GM12878 (cell line): ENCODE results near the gene CNKSR1. TPM values are rescaled to one million over a fixed set of nuclear protein-coding genes. Genes with fewer than 3 reads are reported as not detected.

Source experiments
- ATAC-seq: fragments of 200-7000 bp; cut with Tn5 transposase; 3 replicates; pipeline ENCODE4 v1.9.1; 2020; ENCODE audit warnings: mild to moderate bottlenecking, moderate library complexity
- BruUV-seq: library from RNA; stranded (reverse); fragments of 400-500 nt; replicated peaks from 2 replicates; lab custom pipeline; 2021; lab: Mats Ljungman, UMichigan
- CTCF ChIA-PET: fragments of 300-600 bp; sonication (Branson Sonifier 250); formaldehyde crosslinking; extraction: SDS; loops from one replicate; lab custom pipeline; 2021; ENCODE audit warnings: inconsistent platforms; lab: Yijun Ruan, JAX
- POLR2A ChIA-PET: fragments of 350-600 bp; formaldehyde crosslinking; extraction: SDS; loops from one replicate; lab custom pipeline; 2021; ENCODE audit warnings: inconsistent platforms; lab: Charles Lee
- RAD21 ChIA-PET: fragments of 300-600 bp; sonication (Branson Sonifier 250); formaldehyde crosslinking; loops from one replicate; lab custom pipeline; 2023; ENCODE audit warnings: antibody characterized with exemption; ENCODE audit not compliant: unreplicated experiment; lab: Charles Lee
- SMC1A ChIA-PET: fragments of 300-600 bp; sonication (Branson Sonifier 250); formaldehyde crosslinking; loops from one replicate; lab custom pipeline; 2023; ENCODE audit not compliant: unreplicated experiment, uncharacterized antibody; lab: Charles Lee
- DNase-seq: peaks from one replicate; pipeline ENCODE4 v3.0.0-alpha.2; 2011; ENCODE audit warnings: low read depth, low spot score
- FAIRE-seq: peaks from 3 replicates; lab custom pipeline; 2011; peaks lifted over from hg19 to GRCh38; lab: Jason Lieb, UNC
- H2AFZ ChIP-seq: 2 replicates; pipeline ENCODE4 v1.6.0; 2011; ENCODE audit warnings: low read depth, low read length, control low read depth; ENCODE audit not compliant: control insufficient read depth
- H3K27ac ChIP-seq: 2 replicates; pipeline ENCODE4 v1.5.1; 2011; ENCODE audit warnings: control low read depth; ENCODE audit not compliant: control insufficient read depth, insufficient read depth
- H3K27me3 ChIP-seq, 2 experiments: replicated peaks in 1 of 2; 2 replicates each; pipeline versions ENCODE4 v1.6.0 to v1.6.1; 2011; ENCODE audit warnings: low read length in 1 of 2; ENCODE audit not compliant: control insufficient read depth in 2 of 2, insufficient read depth in 2 of 2
- H3K36me3 ChIP-seq, 2 experiments: 2 replicates each; pipeline ENCODE4 v1.5.1; 2011; ENCODE audit warnings: low read length in 1 of 2; ENCODE audit not compliant: control insufficient read depth in 2 of 2, insufficient read depth in 2 of 2
- H3K4me1 ChIP-seq: 2 replicates; pipeline ENCODE4 v1.6.1; 2011; ENCODE audit warnings: mild to moderate bottlenecking, low read length, moderate library complexity, mixed read lengths; ENCODE audit not compliant: control insufficient read depth, insufficient read depth
- H3K4me2 ChIP-seq: 2 replicates; pipeline ENCODE4 v1.6.0; 2011; ENCODE audit warnings: control low read depth; ENCODE audit not compliant: control insufficient read depth, insufficient read depth
- H3K4me3 ChIP-seq: fragments of 200-600 bp; sonication (generic); 2 replicates; pipeline ENCODE4 v1.5.1; 2016
- H3K79me2 ChIP-seq: 2 replicates; pipeline ENCODE4 v1.6.0; 2011; ENCODE audit warnings: low read length; ENCODE audit not compliant: control insufficient read depth, insufficient read depth
- H3K9ac ChIP-seq: 2 replicates; pipeline ENCODE4 v1.8.0; 2011; ENCODE audit warnings: low read length, control low read depth, mixed read lengths; ENCODE audit not compliant: control insufficient read depth, insufficient read depth
- H3K9me3 ChIP-seq: replicated peaks from 3 replicates; pipeline ENCODE4 v1.5.1; 2011; ENCODE audit warnings: mild to moderate bottlenecking, low read length; ENCODE audit not compliant: control insufficient read depth, insufficient read depth
- H4K20me1 ChIP-seq: 2 replicates; pipeline ENCODE4 v1.6.0; 2011; ENCODE audit not compliant: control insufficient read depth, insufficient read depth
- ASH2L ChIP-seq: fragments of 300-600, 200-600 bp; sonication (generic); IDR thresholded peaks from 2 replicates; pipeline ENCODE4 v1.6.1; 2017; ENCODE audit warnings: low read depth, mild to moderate bottlenecking, borderline replicate concordance
- BHLHE40 ChIP-seq, 2 experiments: fragments of 450-650 bp in 1 of 2; IDR thresholded peaks; 2 replicates each; pipeline ENCODE4 v1.6.1; 2011 to 2017; ENCODE audit warnings: low read depth in 2 of 2, borderline replicate concordance in 1 of 2, improper control_type of control experiment in 1 of 2, low read length in 1 of 2, mild to moderate bottlenecking in 1 of 2
- IKZF1 ChIP-seq: fragments of 450-650 bp; conservative IDR thresholded peaks from 2 replicates; pipeline ENCODE4 v1.6.1; 2017; ENCODE audit warnings: antibody characterized with exemption, mild to moderate bottlenecking
- KDM1A ChIP-seq: fragments of 200-600 bp; sonication (generic); IDR thresholded peaks from 2 replicates; pipeline ENCODE4 v1.6.1; 2016; ENCODE audit warnings: borderline replicate concordance
- LARP7 ChIP-seq: fragments of 450-650 bp; IDR thresholded peaks from 2 replicates; pipeline ENCODE4 v1.6.1; 2017; ENCODE audit warnings: mild to moderate bottlenecking
- MTA3 ChIP-seq: IDR thresholded peaks from 2 replicates; pipeline ENCODE4 v1.6.1; 2012; ENCODE audit warnings: low read length, inconsistent platforms, borderline replicate concordance
- PAX5 ChIP-seq: IDR thresholded peaks from 2 replicates; pipeline ENCODE4 v1.6.1; 2011; ENCODE audit warnings: low read depth, low read length, borderline replicate concordance
- POLR2AphosphoS5 ChIP-seq: IDR thresholded peaks from 2 replicates; pipeline ENCODE4 v1.6.1; 2011; ENCODE audit warnings: mild to moderate bottlenecking, low read length, inconsistent platforms
- RAD21 ChIP-seq: IDR thresholded peaks from 2 replicates; pipeline ENCODE4 v1.6.1; 2011; ENCODE audit warnings: mild to moderate bottlenecking, low read depth, low read length, moderate library complexity; ENCODE audit not compliant: insufficient read depth
- RAD51 ChIP-seq: fragments of 450-650 bp; IDR thresholded peaks from 2 replicates; pipeline ENCODE4 v1.6.1; 2016; ENCODE audit warnings: moderate library complexity, mild to moderate bottlenecking, inconsistent platforms
- ZNF207 ChIP-seq: fragments of 450-650 bp; IDR thresholded peaks from 2 replicates; pipeline ENCODE4 v1.6.1; 2014; ENCODE audit warnings: antibody characterized with exemption, mild to moderate bottlenecking, borderline replicate concordance
- ZNF217 ChIP-seq: fragments of 450-650 bp; IDR thresholded peaks from 2 replicates; pipeline ENCODE4 v1.6.1; 2017; ENCODE audit warnings: antibody characterized with exemption, mild to moderate bottlenecking
- WGBS: methylation state at CpG from one replicate; pipeline ENCODE4 v1.1.6; 2016; ENCODE audit warnings: low lambda C conversion rate; ENCODE audit not compliant: insufficient replicate concordance, insufficient coverage; ENCODE audit errors: missing lambda C conversion rate; 5-methylcytosine and 5-hydroxymethylcytosine counted together
- in situ Hi-C: fragments of 300-500 bp; cut with MboI; formaldehyde crosslinking; loops from 9 replicates; pipeline ENCODE4 v1.14.3; 2018; ENCODE audit warnings: mixed read lengths
- intact Hi-C: fragments of 100-400 bp; cut with micrococcal nuclease; formaldehyde crosslinking; loops from one replicate; pipeline ENCODE4 v1.14.2; 2022; ENCODE audit not compliant: unreplicated experiment
- polyA plus RNA-seq, 11 experiments: library from polyadenylated mRNA; depleted of rRNA in 4 of 11; unstranded in 6 of 11; stranded (reverse) in 5 of 11; fragments of >200 nt; fragmentation: Nextera tagmentation in 4 of 11; fragmentation: Illumina TruSeq in 1 of 11; extraction: Ambion mirVana in 4 of 11; extraction: Trizol in 1 of 11; gene quantifications; 1 replicate in 1 of 11; 2 replicates in 10 of 11; pipeline versions ENCODE4 v1.2.1 to v1.2.3, GENCODE V29; 2011 to 2016; ENCODE audit warnings: inconsistent platforms in 2 of 11, missing spikeins in 2 of 11, low read depth in 1 of 11
- total RNA-seq, 4 experiments: library from RNA; depleted of rRNA in 3 of 4; stranded (reverse); fragments of >200 nt in 3 of 4; fragmentation: Illumina TruSeq in 1 of 4; extraction: Trizol in 1 of 4; gene quantifications; 2 replicates each; pipeline versions ENCODE4 v1.2.1 to v1.2.3, GENCODE V29; 2013 to 2021
- TF ChIP-seq, protein P1 (sequence below): fragments of 450-650 bp; IDR thresholded peaks from 2 replicates; pipeline ENCODE4 v1.6.1; 2016; ENCODE audit warnings: mild to moderate bottlenecking, moderate library complexity, borderline replicate concordance
- TF ChIP-seq, protein P2 (sequence below): IDR thresholded peaks from 2 replicates; pipeline ENCODE4 v1.6.1; 2011; ENCODE audit warnings: low read depth, low read length, improper control_type of control experiment, borderline replicate concordance
- TF ChIP-seq, protein P3 (sequence below): fragments of 450-650 bp; IDR thresholded peaks from 2 replicates; pipeline ENCODE4 v1.6.1; 2017; ENCODE audit warnings: mild to moderate bottlenecking

Gene CNKSR1
- total and polyA plus RNA-seq, 10 of the 15 experiments (the other 5 are each of a cell fraction or from before 2014, with no cell fraction given): 0.06 to 1.2 (median 0.86) TPM

GRCh38 chr1:26169669-26170471, 7.4 kb upstream of the CNKSR1 start, which contains the start of gene ZNF593:
ZNF593 (plus strand) TSS chr1:26169908; CDS start chr1:26169984, 76 bp downstream.
- no peaks in the 10 kb centered on the region for H3K9me3 ChIP-seq
- FAIRE-seq (peak; percentile 94), DNase-seq (peak; percentile 61), ATAC-seq (peak; percentile 98)
- under 1% methylated on average over 54 of the region's 76 CpGs for WGBS
- in situ Hi-C loops (loop anchor here (5.0 kb wide), 1 partner anchor 152 kb away; no protein-coding TSS in a partner anchor), intact Hi-C loops (loop anchor here (1.0 to 10.0 kb wide), 3 partner anchors 64 to 225 kb away; partner anchors contain the start of gene CEP85)
- peaks cover 7% of the 10 kb centered on the region for H3K4me1 ChIP-seq
- ChIA-PET RAD21 (interaction anchor here (0.9 to 2.8 kb wide), 16 partner anchors 9 to 274 kb away, joined by 3 to 44 read pairs (median 3); partner anchors contain the start of genes CD52, CEP85, DHDDS and SH3BGRL3), SMC1A (interaction anchor here (0.7 to 1.7 kb wide), 5 partner anchors 58 to 152 kb away, joined by 3 to 23 read pairs (median 5); partner anchors contain the start of genes CD52 and CEP85), POLR2A (interaction anchor here (0.6 to 2.0 kb wide), 4 partner anchors 9 to 64 kb away, joined by 3 to 11 read pairs (median 4); partner anchors contain the start of gene CEP85), CTCF (interaction anchor here (0.6 to 5.8 kb wide), 41 partner anchors 9 to 300 kb away, joined by 3 to 110 read pairs (median 4); partner anchors contain the start of genes CATSPER4, CD52, CEP85 and DHDDS)
- H3K4me2 ChIP-seq: peak within 1 kb of the TSS; percentile 93
- H4K20me1 ChIP-seq: no peaks in the 10 kb centered on the region
- no peaks in the 10 kb centered on the region; a peak in 1 of 4 replicates for H3K36me3 ChIP-seq
- peak within 1 kb of the TSS; percentile 90 for H3K9ac ChIP-seq
- H3K4me3 ChIP-seq: peak within 1 kb of the TSS; percentile 97
- no TSS peak for BruUV-seq
- H3K79me2 ChIP-seq: peaks cover 12% of the 10 kb centered on the region
- H2AFZ ChIP-seq: peak within 1 kb of the TSS; percentile 72
- H3K27ac ChIP-seq: peak within 1 kb of the TSS; percentile 79
- H3K27me3 ChIP-seq: no peaks in the 10 kb centered on the region
- TF ChIP-seq LARP7 (peak; percentile 87; the same call in 1 of the 2 replicates), KDM1A (no peak), MTA3 (no peak), ZNF207 (peak; percentile 63; the same call in 1 of the 2 replicates), POLR2AphosphoS5 (peak; percentile 80; the same call in 1 of the 2 replicates), ASH2L (no peak), BHLHE40 (IDR thresholded peaks at IDR 0.05; ENCODE audit: borderline replicate concordance in 1 of 2, low read depth in 2 of 2, low read length in 1 of 2) (peak; percentile 73 to 92), ZNF217 (no peak), PAX5 (peak; percentile 69; the same call in 1 of the 2 replicates), RAD21 (peak; percentile 36; the same call in 1 of the 2 replicates), IKZF1 (peak; percentile 73), RAD51 (no peak)
- TF ChIP-seq, protein P1, sequence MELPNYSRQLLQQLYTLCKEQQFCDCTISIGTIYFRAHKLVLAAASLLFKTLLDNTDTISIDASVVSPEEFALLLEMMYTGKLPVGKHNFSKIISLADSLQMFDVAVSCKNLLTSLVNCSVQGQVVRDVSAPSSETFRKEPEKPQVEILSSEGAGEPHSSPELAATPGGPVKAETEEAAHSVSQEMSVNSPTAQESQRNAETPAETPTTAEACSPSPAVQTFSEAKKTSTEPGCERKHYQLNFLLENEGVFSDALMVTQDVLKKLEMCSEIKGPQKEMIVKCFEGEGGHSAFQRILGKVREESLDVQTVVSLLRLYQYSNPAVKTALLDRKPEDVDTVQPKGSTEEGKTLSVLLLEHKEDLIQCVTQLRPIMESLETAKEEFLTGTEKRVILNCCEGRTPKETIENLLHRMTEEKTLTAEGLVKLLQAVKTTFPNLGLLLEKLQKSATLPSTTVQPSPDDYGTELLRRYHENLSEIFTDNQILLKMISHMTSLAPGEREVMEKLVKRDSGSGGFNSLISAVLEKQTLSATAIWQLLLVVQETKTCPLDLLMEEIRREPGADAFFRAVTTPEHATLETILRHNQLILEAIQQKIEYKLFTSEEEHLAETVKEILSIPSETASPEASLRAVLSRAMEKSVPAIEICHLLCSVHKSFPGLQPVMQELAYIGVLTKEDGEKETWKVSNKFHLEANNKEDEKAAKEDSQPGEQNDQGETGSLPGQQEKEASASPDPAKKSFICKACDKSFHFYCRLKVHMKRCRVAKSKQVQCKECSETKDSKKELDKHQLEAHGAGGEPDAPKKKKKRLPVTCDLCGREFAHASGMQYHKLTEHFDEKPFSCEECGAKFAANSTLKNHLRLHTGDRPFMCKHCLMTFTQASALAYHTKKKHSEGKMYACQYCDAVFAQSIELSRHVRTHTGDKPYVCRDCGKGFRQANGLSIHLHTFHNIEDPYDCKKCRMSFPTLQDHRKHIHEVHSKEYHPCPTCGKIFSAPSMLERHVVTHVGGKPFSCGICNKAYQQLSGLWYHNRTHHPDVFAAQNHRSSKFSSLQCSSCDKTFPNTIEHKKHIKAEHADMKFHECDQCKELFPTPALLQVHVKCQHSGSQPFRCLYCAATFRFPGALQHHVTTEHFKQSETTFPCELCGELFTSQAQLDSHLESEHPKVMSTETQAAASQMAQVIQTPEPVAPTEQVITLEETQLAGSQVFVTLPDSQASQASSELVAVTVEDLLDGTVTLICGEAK: peak; percentile 65
- TF ChIP-seq, protein P2, sequence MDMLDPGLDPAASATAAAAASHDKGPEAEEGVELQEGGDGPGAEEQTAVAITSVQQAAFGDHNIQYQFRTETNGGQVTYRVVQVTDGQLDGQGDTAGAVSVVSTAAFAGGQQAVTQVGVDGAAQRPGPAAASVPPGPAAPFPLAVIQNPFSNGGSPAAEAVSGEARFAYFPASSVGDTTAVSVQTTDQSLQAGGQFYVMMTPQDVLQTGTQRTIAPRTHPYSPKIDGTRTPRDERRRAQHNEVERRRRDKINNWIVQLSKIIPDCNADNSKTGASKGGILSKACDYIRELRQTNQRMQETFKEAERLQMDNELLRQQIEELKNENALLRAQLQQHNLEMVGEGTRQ: no peak; the same call in 1 of the 2 replicates
- TF ChIP-seq, protein P3, sequence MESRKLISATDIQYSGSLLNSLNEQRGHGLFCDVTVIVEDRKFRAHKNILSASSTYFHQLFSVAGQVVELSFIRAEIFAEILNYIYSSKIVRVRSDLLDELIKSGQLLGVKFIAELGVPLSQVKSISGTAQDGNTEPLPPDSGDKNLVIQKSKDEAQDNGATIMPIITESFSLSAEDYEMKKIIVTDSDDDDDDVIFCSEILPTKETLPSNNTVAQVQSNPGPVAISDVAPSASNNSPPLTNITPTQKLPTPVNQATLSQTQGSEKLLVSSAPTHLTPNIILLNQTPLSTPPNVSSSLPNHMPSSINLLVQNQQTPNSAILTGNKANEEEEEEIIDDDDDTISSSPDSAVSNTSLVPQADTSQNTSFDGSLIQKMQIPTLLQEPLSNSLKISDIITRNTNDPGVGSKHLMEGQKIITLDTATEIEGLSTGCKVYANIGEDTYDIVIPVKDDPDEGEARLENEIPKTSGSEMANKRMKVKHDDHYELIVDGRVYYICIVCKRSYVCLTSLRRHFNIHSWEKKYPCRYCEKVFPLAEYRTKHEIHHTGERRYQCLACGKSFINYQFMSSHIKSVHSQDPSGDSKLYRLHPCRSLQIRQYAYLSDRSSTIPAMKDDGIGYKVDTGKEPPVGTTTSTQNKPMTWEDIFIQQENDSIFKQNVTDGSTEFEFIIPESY: no peak
